ENCODE results near the gene RPL22L1.
"Not testable (repeated sequence)": the region's sequence is repeated elsewhere in the genome, so short reads cannot be mapped to it uniquely, and the experiment has no call there.

Gene RPL22L1

DNA sequence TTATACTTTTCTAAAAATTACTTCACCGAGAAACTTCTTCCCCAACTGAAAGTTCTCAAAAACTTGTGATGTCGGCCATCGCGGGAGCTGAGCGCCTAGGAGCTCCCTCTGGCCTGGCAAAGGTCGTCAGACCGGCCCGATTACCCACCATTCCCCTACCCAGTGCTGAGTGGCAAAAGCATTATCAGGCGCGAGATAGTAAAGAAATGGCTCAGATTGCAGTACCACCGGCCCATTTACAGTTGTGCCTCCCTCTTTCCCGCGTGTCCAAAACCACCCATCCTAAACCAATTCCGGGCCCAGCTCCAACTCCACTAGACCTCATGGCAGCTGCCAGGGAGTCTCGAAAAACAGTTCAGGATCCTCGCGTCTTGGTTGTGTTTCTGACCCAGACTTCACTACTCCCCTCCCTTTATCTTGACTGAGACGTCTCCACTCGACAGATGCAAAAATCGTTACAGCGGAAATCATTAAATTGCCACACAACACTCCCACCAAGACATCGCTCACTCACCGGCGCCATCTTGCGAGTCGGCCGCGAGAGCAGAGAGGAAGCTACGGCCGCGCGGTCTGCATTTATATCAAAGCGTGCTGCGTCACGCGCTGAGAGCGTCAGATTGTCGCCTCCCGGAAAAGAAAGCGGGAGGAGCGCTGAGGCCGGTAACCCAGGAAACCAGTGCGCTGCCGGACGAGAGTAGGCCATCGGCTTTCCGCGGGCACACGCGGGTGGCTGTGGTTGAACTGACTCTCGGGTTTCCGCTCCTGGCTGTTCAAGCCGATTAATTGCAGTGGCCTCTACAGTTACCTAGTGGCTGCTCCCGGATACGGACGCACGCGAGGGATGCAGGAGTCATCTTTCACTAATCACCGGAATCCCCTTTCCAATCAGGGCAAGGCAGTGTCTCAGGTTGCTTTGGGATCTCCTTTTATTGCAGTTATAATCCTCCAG lies at the start of gene RPL22L1:
Gene RPL22L1 (minus strand): TSS at position 551 of the 949 bp plus-strand sequence. CDS start 28 bp downstream, at position 523.
- peak; percentile 96 for DNase-seq (ENCODE audit: low read depth)

DNA sequence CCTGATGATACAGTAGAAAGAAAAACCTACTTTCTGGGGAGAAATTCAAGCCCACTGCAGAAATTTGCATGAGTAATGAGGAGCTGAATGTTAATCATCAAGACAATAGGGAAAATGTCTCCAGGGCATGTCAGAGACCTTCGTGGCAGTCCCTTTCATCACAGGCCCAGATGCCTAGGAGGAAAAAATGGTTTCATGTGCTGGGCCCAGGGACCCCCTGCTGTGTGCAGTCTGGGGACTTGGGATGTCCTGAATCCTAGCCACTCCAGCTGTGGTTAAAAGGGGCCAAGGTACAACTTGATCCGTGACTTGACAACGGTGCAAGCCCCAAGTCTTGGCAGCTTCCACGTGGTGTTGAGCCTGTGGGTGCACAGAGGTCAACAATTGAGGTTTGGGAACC lies 48.7 kb upstream of the RPL22L1 start:
- DNase-seq (ENCODE audit: low read depth), result no peak

DNA sequence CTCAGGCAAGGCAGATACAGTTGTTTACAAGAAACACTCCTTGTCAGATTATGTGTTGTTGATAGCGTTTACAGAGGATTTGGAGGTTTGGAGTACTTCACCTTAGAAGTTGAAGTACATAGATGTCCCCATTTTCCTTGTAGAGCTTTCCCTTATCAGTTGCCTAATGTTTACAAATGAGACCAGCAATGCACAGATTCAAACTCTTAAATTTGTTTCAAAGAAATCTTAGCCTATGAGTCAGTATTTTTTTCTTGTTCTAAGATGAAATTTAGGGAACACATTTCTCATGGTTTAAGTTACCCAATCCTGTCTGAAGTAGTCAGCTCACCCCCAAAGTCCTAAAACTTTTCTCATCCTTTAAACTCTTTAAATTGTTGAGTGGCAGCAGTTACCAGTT lies 44.7 kb upstream of the RPL22L1 start:
- peak; percentile 53 for DNase-seq (ENCODE audit: low read depth)

DNA sequence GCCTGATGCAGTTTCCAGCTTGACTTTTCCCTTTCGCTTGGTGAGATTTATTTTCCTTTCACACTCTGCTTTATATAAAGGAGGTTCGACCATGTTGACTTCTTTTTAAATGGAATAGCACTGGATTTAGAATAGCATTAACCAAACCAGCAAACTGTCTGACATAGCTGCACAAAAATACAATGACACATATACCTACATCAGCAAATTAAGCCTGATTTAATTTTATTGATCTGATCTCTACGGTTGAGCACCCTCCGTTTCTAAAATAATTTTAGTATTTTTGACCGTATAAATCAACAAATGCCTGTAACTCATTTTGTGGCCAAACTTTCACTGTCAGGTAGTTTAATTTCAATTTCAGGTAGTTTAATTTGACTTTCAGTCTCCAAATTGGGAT lies 44.2 kb upstream of the RPL22L1 start:
- no peak for DNase-seq (ENCODE audit: low read depth)

DNA sequence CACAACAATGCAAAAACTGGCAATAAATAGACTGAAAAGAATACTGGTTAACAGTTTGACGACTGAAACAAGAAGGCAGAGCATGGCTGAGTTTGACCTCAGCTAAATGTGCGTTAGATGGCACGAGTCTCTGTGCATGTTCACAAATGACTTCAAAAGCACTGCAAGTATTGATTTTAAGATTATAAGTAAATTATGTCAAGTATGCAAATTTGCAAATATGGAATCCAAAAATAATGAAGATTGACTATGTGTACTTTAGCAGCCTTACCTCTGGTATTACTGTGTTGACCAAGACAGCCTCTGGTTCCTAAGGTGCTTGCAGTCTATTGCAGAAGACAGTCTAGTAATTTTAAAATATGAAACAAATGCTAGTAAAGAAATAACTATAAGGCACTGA lies 41.1 kb upstream of the RPL22L1 start:
- no peak for DNase-seq (ENCODE audit: low read depth)

DNA sequence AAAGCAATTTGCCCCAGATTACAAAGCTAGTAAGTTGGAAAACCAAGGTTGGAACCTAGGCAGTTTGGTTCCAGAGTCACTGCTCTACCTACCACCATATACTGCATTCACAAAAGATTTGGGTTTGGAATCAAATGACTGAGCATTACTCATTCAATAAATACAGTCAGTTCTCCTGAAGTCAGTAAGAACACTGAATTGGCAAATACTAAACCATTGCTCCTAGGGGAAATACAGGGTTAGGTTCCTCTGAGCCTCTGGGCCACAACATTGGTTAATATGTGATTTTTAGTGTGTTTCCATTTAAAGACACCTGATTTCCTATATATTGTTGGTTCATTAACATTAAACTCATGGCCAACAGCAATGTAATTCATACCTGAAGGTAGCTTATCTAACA lies 40.5 kb upstream of the RPL22L1 start:
- DNase-seq (ENCODE audit: low read depth), result peak; percentile 9

DNA sequence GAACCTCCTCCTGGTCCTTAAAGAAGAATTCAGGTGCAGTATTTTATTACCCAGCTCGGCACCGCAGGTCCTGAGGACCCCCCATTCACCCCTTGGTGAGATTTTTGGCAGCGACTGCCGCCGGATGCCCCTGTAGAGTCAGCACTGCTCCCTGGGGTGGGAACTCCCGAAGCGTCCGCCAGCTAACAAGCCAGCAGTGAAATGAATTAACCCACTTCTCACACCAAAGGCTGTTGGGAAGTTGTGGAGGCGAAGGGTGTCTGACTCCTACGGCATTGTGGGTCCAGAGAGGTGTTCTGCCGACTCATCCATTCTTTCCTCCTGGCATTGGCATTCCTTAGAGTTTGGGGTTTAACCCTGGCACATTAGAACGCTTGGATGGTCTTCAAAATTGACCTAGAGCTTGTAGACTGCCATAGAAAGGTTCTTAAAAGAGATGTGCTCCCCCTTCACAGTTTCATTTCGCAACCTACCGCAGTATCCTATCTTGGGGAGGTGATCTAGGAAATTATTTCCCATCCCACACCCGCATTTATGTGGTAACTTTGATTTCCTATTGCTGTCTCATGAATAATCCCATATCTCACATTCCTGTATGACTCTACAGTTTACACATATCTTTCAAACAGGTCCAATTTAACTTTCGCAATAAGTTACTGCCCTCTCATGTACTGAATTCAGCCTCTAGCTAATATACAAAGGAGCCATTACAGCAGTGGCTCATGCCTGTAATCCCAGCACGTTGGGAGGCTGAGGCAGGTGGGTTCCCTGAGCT lies 39.3 kb upstream of the RPL22L1 start:
- peak; percentile 99 for DNase-seq (ENCODE audit: low read depth)

DNA sequence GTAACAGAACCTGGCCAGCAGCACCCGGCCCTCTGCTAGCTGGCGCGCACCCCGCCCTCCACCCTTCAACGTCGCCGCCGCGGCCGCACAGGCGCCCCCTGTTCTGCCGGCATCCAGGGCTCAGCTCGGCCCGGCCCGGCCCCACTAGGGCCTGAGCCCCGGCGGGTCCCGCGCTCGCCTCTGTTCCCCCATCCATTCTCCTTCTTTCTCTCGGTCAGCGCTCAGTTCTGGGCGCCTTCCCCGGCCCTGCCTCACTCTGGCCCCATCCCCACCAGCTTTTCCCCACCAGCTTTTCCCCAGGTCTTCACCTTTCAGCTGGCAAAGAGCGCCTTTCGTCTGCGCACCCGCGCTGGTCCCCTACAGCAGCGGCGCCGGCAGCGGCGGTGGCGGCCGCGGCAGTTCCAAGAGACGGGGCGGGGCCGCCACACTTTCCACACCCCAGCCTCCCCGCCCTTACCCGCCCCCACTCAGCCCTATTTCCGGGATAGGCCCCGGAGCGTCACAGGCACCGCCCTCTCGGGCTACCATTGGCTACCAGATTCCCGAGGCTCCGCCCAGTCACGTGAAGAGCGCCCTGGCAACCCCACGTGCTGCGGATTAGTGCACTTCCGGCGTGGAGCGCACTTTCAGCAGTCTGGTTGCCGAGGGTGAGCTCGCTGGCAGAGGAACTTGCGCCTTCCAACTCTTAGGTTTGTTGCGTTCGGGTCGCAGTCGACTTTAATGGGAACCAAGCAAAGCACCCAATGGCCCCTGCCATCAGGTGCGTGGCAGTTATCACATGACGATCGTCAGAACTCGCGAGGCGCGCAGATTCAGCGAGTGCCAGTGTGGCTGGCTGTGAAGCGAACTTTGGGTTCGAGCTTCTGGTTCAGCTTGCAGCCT lies 38.5 kb upstream of the RPL22L1 start, which contains the start of gene EIF5A2:
Gene EIF5A2 (minus strand): TSS at position 403 of the 882 bp plus-strand sequence. CDS start 831 bp downstream, outside the sequence.
- peak; percentile 97 for DNase-seq (ENCODE audit: low read depth)

DNA sequence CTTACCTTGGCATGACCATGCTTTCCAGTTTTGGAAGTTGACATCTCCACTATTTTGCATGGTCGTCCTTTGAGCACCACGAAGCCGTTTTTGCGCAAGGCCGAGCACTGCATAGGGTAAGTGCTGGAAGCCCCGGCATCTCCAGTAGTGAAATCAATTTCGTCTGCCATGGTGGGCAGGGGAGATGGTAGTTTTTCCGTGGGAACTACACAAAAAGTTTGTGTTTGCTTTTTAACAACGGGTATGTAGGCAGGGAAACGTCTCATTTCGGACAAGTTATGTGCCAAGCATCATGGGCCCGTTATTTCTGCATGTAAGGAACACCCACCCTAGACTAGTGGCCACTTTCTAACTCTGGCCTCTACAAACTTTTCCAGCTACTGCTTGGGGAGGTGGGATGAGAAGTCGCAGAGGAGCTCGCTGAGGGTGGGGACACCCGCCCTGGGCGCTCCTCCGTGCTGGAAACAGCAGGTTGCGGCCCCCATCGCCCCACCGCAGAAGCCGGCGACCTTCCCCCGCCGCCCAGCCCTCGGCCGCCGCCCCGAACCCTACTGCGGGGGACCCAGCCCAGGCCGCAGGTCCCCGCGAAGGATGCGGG lies 37.7 kb upstream of the RPL22L1 start:
- peak; percentile 24 for DNase-seq (ENCODE audit: low read depth)

DNA sequence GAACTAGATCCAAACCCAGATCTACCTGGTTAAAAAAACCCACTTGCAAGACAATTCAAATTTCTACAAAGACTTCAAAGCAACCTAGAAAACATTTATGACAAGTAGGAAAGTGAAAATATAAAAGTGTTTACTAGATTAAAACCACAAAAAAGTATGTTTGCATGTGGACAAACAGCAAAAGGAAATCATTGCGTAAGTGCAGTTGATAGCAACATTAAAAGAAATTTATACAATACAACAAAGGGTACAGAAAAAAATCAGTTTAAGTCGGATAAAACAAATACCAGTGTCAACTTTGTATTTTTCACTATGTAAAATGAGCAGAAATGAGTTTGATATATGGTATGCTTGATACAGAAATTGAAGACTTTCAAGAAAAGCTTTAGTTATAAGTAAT lies 35.9 kb upstream of the RPL22L1 start:
- DNase-seq (ENCODE audit: low read depth), result peak; percentile 6

DNA sequence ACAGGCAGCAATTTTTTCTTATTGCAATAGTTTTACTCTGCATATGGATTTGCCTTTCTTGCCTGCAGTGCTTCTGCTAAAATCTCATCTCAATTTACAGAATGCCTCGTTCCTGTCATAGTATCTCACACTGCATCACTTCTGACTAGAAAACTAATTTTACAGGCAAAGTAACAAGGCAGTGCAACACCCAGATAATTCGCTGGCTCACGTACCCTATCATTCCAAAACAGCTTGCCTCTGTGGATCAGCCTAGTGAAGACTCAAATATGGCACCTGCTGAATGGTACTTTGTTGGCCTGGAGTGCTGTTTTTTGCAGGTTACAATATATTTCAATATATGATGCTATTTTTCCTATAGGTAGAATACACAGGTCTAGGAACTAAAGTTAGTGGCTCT lies 33.1 kb upstream of the RPL22L1 start:
- DNase-seq (ENCODE audit: low read depth), result no peak

DNA sequence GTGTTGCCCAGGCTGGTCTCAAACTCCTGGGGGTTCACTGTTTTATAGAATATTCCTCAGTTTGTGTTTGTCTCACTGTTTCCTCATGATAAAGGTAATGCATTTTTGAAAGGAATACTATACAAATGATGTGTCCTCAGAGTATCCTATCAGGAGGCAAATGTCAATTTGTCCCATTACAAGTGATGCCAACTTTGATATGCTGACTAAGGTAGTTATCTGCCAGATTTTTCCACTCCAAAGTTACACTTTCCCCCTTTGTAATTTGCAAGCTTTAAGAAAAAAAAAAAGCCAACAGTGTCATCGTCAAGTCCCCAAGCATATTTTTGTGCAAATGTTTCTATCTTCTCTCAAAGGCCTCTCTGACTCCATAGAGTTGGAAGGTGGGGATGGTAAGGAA lies 29.5 kb upstream of the RPL22L1 start:
- DNase-seq (ENCODE audit: low read depth), result no peak

DNA sequence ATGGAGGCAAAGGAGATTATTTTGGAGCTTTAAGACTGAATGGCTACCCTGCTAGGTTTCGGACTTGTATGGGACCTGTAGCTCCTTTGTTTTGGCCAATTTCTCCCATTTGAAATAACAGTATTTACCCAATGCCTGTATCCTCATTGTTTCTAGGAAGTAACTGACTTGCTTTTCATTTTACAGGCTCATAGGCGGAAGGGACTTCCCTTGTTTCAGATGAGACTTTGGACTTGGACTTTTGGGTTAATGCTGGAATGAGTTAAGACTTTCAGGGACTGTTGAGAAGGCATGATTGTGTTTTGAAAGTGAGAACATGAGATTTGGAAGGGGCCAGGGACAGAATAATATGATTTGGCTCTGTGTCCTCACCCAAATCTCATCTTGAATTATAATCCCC lies 28.0 kb upstream of the RPL22L1 start:
- DNase-seq (ENCODE audit: low read depth), result no peak

DNA sequence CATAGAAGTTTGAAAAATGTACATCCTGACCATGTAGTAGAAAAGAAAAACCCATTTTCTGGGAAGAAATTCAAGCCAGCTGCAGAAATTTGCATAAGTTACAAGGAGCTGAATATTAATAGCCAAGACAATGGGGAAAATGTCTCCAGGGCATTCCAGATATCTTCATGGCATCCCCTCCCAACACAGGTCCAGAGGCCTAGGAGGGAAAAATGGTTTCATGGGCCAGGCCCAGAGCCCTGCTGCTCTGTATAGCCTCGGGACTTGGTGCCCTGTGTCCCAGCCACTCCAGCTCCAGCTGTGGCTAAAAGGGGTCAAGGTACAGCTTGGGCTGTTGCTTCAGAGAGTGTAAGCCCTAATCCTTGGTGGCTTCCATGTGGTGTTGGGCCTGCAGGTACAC lies 27.2 kb upstream of the RPL22L1 start:
- not testable (repeated sequence) for DNase-seq (ENCODE audit: low read depth)

DNA sequence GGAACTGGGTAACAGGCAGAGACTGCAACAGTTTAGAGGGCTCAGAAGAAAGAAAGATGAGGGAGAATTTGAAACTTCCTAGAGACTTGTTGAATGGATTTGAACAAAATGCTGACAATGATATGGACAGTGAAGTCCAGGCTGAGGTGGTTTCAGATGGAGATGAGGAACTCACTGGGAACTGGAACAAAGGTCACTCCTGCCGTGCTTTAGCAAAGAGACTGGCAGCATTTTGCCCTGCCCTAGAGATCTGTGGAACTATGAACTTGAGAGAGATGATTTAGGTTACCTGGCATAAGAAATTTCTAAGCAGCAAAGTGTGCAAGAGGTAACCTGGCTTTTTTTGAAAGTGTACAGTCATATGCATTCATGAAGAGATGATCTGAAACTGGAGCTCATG lies 26.8 kb upstream of the RPL22L1 start:
- no peak for DNase-seq (ENCODE audit: low read depth)

DNA sequence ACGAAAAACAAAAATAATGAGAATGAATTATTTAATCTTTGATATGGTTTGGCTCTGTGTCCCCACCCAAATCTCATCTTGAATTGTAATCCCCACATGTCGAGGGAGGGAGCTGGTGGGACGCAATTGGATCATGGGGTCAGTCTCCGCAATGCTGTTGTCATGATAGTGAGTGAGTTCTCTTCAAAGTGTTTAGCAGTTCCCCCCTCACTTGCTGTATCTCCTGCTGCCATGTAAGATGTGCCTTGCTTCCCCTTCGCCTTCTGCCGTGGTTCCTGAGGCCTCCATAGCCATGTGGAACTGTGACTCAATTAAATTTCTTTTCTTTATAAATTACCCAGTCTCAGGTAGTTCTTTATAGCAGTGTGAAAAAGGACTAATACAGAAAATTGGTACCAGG lies 26.3 kb upstream of the RPL22L1 start:
- DNase-seq (ENCODE audit: low read depth), result not testable (repeated sequence)

DNA sequence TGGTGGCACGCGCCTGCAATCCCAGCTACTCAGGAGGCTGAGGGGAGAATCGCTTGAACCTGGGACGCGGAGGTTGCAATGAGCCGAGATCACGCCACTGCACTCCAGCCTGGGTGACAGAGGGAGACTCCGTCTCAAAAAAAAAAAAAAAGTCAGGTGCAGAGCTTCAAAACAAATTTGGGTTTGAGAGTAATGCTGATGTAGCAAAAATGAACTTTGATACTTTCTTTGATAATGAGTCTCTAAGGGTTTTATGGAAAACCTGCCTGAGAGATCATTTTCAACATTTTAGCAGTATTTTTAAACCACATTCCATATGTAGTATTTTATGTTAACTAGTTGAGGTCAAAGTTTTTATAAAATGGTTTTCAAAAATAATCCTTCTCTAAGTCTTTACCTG lies 23.9 kb upstream of the RPL22L1 start:
- no peak for DNase-seq (ENCODE audit: low read depth)

DNA sequence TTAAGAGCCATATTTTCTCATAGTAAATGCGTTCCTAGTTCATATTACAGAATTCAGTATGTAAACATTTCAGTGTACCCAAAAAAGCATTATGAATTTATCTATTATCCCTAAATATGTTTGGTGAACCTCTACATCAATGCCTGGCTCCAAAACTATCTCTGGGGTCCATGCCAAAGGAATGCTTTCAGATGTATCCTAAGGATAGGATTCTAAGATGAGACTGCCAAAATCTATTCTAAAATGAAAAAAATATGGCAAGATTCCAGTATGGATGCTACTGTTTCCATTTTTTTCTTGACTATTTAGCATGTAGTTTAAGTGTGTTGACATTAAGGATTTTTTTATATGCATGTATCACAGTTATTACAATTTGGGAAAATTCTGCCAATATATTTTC lies 19.6 kb upstream of the RPL22L1 start:
- no peak for DNase-seq (ENCODE audit: low read depth)

DNA sequence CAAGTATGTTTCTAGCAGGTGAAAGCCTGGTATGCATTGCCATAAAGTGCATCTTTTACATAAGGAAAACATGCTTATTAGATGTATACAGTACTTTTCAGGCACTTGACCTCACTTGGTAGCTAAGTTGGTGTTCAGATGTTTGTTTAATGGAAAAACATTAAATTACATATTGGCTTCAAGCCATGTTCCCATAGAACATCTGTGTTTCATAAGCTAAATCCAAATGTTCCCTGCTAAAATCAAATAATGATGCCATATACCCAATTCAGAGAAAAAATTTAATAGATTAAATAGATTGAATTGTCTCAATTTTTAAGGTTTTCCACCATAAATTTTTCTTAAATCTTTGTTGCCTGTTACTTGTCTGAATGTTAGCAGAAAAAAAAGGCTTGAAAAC lies 19.1 kb upstream of the RPL22L1 start:
- no peak for DNase-seq (ENCODE audit: low read depth)

DNA sequence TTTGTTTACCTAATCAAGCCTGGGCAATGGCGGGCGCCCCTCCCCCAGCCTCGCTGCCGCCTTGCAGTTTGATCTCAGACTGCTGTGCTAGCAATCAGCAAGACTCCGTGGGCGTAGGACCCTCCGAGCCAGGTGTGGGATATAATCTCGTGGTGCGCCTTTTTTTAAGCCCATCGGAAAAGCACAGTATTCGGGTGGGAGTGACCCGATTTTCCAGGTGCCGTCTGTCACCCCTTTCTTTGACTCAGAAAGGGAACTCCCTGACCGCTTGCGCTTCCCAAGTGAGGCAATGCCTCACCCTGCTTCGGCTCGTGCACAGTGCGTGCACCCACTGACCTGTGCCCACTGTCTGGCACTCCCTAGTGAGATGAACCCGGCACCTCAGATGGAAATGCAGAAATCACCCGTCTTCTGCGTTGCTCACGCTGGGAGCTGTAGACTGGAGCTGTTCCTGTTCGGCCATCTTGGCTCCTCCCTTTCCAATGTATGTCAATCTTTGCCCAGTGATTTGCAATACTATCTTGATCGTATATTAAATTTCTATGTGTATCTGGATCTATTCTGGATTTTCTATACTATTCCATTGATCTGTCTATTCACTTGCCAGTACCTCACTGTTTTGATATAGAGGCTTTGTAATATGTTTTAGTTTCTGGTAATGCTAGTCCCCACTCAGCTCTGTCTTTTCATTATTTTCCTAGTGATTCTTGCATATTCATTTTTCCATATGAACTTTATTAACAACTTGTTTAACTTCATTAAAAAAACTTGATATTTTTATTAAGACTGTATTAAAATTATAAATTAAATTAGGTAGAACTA lies 14.3 kb upstream of the RPL22L1 start:
- not testable (repeated sequence) for DNase-seq (ENCODE audit: low read depth)

DNA sequence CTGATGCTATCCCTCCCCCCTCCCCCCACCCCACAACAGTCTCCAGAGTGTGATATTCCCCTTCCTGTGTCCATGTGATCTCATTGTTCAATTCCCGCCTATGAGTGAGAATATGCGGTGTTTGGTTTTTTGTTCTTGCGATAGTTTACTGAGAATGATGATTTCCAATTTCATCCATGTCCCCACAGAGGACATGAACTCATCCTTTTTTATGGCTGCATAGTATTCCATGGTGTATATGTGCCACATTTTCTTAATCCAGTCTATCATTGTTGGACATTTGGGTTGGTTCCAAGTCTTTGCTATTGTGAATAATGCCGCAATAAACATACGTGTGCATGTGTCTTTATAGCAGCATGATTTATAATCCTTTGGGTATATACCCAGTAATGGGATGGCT lies 8.7 kb upstream of the RPL22L1 start:
- DNase-seq (ENCODE audit: low read depth), result not testable (repeated sequence)
